T1000 (cell line): ENCODE data around the gene MMP17.
"Not testable (repeated sequence)": the region's sequence is repeated elsewhere in the genome, so short reads cannot be mapped to it uniquely, and the experiment has no call there.

Experiments used
- DNase-seq: peaks from one replicate; lab custom pipeline; 2025; ENCODE audit warnings: mixed read lengths; lab: John Stamatoyannopoulos, UW

MMP17 gene

GRCh38 chr12:131800594-131801135 lies 27.5 kb upstream of the MMP17 start:
- no peak for DNase-seq

- DNase-seq, result no peak
Observed at GRCh38 chr12:131801254-131801866, 26.8 kb upstream of the MMP17 start.

GRCh38 chr12:131803961-131804521 lies 24.2 kb upstream of the MMP17 start:
- DNase-seq, result no peak

GRCh38 chr12:131805421-131805820 lies 22.8 kb upstream of the MMP17 start:
- DNase-seq, result no peak

GRCh38 chr12:131806674-131807073 lies 21.5 kb upstream of the MMP17 start:
- no peak for DNase-seq

- DNase-seq, result no peak
Observed at GRCh38 chr12:131808744-131809371, 19.3 kb upstream of the MMP17 start.

GRCh38 chr12:131809476-131810254 lies 18.5 kb upstream of the MMP17 start:
- not testable (repeated sequence) for DNase-seq

- no peak for DNase-seq
Observed at GRCh38 chr12:131810726-131811125, 17.5 kb upstream of the MMP17 start.

- no peak for DNase-seq
Observed at GRCh38 chr12:131815131-131815530, 13.1 kb upstream of the MMP17 start.

GRCh38 chr12:131816495-131816894 lies 11.7 kb upstream of the MMP17 start:
- no peak for DNase-seq

- no peak for DNase-seq
Observed at GRCh38 chr12:131817241-131817640, 11.0 kb upstream of the MMP17 start.

GRCh38 chr12:131818821-131819585 lies 9.2 kb upstream of the MMP17 start:
- no peak for DNase-seq

GRCh38 chr12:131824450-131824849 lies 3.7 kb upstream of the MMP17 start:
- DNase-seq, result no peak

- no peak for DNase-seq
Observed at GRCh38 chr12:131825146-131825892, 2.9 kb upstream of the MMP17 start.

GRCh38 chr12:131826097-131826928 lies 1.9 kb upstream of the MMP17 start:
- DNase-seq, result no peak

GRCh38 chr12:131828671-131829355 lies 620 bp downstream of the MMP17 start:
- no peak for DNase-seq

GRCh38 chr12:131829356-131829747 lies 1.2 kb downstream of the MMP17 start:
- no peak for DNase-seq

GRCh38 chr12:131829791-131830334 lies 1.7 kb downstream of the MMP17 start:
- no peak for DNase-seq

- DNase-seq, result peak; percentile 71
Observed at GRCh38 chr12:131830335-131830913, 2.2 kb downstream of the MMP17 start.
